Activated CD4-positive, alpha-beta T cell treated with anti-CD3 and anti-CD28 coated beads for 24 hours (primary cell): ENCODE measurements around the gene LHFPL3.
"Not testable (repeated sequence)": the region's sequence is repeated elsewhere in the genome, so short reads cannot be mapped to it uniquely, and the experiment has no call there.

ENCODE experiments used
- DNase-seq, 2 donors: peaks; one replicate each; pipeline ENCODE4 v3.0.0-alpha.2; 2020; ENCODE audit warnings: low read depth in 2 of 2

The LHFPL3 gene

GRCh38 chr7:104482362-104483037 lies 154.1 kb downstream of the LHFPL3 start:
- DNase-seq, result no peak

- DNase-seq, result no peak
Observed at GRCh38 chr7:104486931-104487330, 158.5 kb downstream of the LHFPL3 start.

- DNase-seq, result no peak
Observed at GRCh38 chr7:104487642-104488041, 159.2 kb downstream of the LHFPL3 start.

- no peak for DNase-seq
Observed at GRCh38 chr7:104497379-104497967, 169.1 kb downstream of the LHFPL3 start.

- DNase-seq, result no peak
Observed at GRCh38 chr7:104499975-104500374, 171.6 kb downstream of the LHFPL3 start.

- DNase-seq, result no peak
Observed at GRCh38 chr7:104509874-104510273, 181.5 kb downstream of the LHFPL3 start.

- DNase-seq, result no peak
Observed at GRCh38 chr7:104524853-104525252, 196.4 kb downstream of the LHFPL3 start.

GRCh38 chr7:104528142-104528541 lies 199.7 kb downstream of the LHFPL3 start:
- no peak for DNase-seq

- no peak for DNase-seq
Observed at GRCh38 chr7:104529567-104529966, 201.2 kb downstream of the LHFPL3 start.

- DNase-seq, result no peak
Observed at GRCh38 chr7:104530251-104530650, 201.8 kb downstream of the LHFPL3 start.

GRCh38 chr7:104534149-104534548 lies 205.7 kb downstream of the LHFPL3 start:
- DNase-seq, result no peak

GRCh38 chr7:104535841-104536240 lies 207.4 kb downstream of the LHFPL3 start:
- DNase-seq, result no peak

- no peak for DNase-seq
Observed at GRCh38 chr7:104536956-104537355, 208.6 kb downstream of the LHFPL3 start.

- DNase-seq, result no peak
Observed at GRCh38 chr7:104538152-104538551, 209.7 kb downstream of the LHFPL3 start.

- DNase-seq, result no peak
Observed at GRCh38 chr7:104541897-104542296, 213.5 kb downstream of the LHFPL3 start.

GRCh38 chr7:104548861-104549260 lies 220.5 kb downstream of the LHFPL3 start:
- DNase-seq, result no peak

GRCh38 chr7:104550362-104550761 lies 222.0 kb downstream of the LHFPL3 start:
- no peak for DNase-seq

GRCh38 chr7:104551226-104551625 lies 222.8 kb downstream of the LHFPL3 start:
- no peak for DNase-seq

- no peak for DNase-seq
Observed at GRCh38 chr7:104552102-104552501, 223.7 kb downstream of the LHFPL3 start.

- DNase-seq, result no peak
Observed at GRCh38 chr7:104553074-104553473, 224.7 kb downstream of the LHFPL3 start.

- DNase-seq, result not testable (repeated sequence)
Observed at GRCh38 chr7:104563350-104563901, 235.0 kb downstream of the LHFPL3 start.

GRCh38 chr7:104569751-104570150 lies 241.3 kb downstream of the LHFPL3 start:
- no peak for DNase-seq

- DNase-seq, result no peak
Observed at GRCh38 chr7:104572554-104572953, 244.2 kb downstream of the LHFPL3 start.
